H9 (cell line): ENCODE data around the gene POLG2. TPM values are rescaled to one million over a fixed set of nuclear protein-coding genes. Genes with fewer than 3 reads are reported as not detected.
A peak's percentile ranks its signal among the peaks of the same experiment; 100 is the strongest.

ENCODE experiments used
- DNase-seq: peaks from one replicate; pipeline ENCODE4 v3.0.0-alpha.2; 2017
- H2AFZ ChIP-seq: one replicate; pipeline ENCODE4 v1.6.1; 2013; ENCODE audit warnings: mild to moderate bottlenecking, low read length, control low read depth, moderate library complexity
- H2AK5ac ChIP-seq: 2 replicates; pipeline ENCODE4 v1.6.1; 2013; ENCODE audit warnings: low read length, control low read depth, mixed read lengths; ENCODE audit not compliant: insufficient read length
- H2BK120ac ChIP-seq: one replicate; pipeline ENCODE4 v1.6.1; 2013; ENCODE audit warnings: low read depth, mild to moderate bottlenecking, low read length, control low read depth, inconsistent platforms; ENCODE audit not compliant: poor library complexity, severe bottlenecking
- H2BK12ac ChIP-seq: 2 replicates; pipeline ENCODE4 v1.6.1; 2013; ENCODE audit warnings: low read length, control low read depth, mixed read lengths, low read depth; ENCODE audit not compliant: insufficient read length
- H2BK15ac ChIP-seq: 2 replicates; pipeline ENCODE4 v1.6.1; 2013; ENCODE audit warnings: low read depth, low read length, control low read depth
- H2BK20ac ChIP-seq: one replicate; pipeline ENCODE4 v1.6.1; 2013; ENCODE audit warnings: low read depth, mild to moderate bottlenecking, low read length, control low read depth, inconsistent platforms; ENCODE audit not compliant: poor library complexity, severe bottlenecking
- H2BK5ac ChIP-seq: 2 replicates; pipeline ENCODE4 v1.6.1; 2013; ENCODE audit warnings: low read length, control low read depth, mixed read lengths; ENCODE audit not compliant: insufficient read length
- H3K14ac ChIP-seq: 2 replicates; pipeline ENCODE4 v1.6.1; 2013; ENCODE audit warnings: low read length, control low read depth; ENCODE audit not compliant: insufficient read depth
- H3K18ac ChIP-seq: 2 replicates; pipeline ENCODE4 v1.6.1; 2013; ENCODE audit warnings: low read depth, mild to moderate bottlenecking, mixed read lengths, low read length, control low read depth; ENCODE audit not compliant: insufficient read length
- H3K23ac ChIP-seq: 2 replicates; pipeline ENCODE4 v1.6.1; 2013; ENCODE audit warnings: low read length, control low read depth, mixed read lengths, low read depth; ENCODE audit not compliant: insufficient read length
- H3K23me2 ChIP-seq: 2 replicates; pipeline ENCODE4 v1.6.1; 2013; ENCODE audit warnings: low read depth, mild to moderate bottlenecking, mixed read lengths, low read length, control low read depth; ENCODE audit not compliant: insufficient read length, poor library complexity, severe bottlenecking
- H3K27ac ChIP-seq: 2 replicates; pipeline ENCODE4 v1.5.1; 2013; ENCODE audit warnings: low read length, control low read depth, mixed read lengths, low read depth; ENCODE audit not compliant: insufficient read length
- H3K27me3 ChIP-seq: 2 replicates; pipeline ENCODE4 v1.6.1; 2013; ENCODE audit warnings: low read length, control low read depth, inconsistent platforms; ENCODE audit not compliant: insufficient read depth
- H3K4ac ChIP-seq: 2 replicates; pipeline ENCODE4 v1.6.1; 2013; ENCODE audit warnings: low read depth, mild to moderate bottlenecking, control low read depth, inconsistent platforms, low read length, moderate library complexity
- H3K4me1 ChIP-seq: 2 replicates; pipeline ENCODE4 v1.6.1; 2013; ENCODE audit warnings: low read length, control low read depth, inconsistent platforms; ENCODE audit not compliant: insufficient read depth
- H3K4me2 ChIP-seq: 2 replicates; pipeline ENCODE4 v1.6.1; 2013; ENCODE audit warnings: low read length, control low read depth, mixed read lengths; ENCODE audit not compliant: insufficient read length, insufficient read depth
- H3K56ac ChIP-seq: 2 replicates; pipeline ENCODE4 v1.6.1; 2013; ENCODE audit warnings: low read depth, mild to moderate bottlenecking, mixed read lengths, low read length, control low read depth; ENCODE audit not compliant: insufficient read length
- H3K79me1 ChIP-seq: 2 replicates; pipeline ENCODE4 v1.6.1; 2013; ENCODE audit warnings: low read depth, mild to moderate bottlenecking, moderate library complexity, low read length, control low read depth, inconsistent platforms; ENCODE audit not compliant: insufficient read depth, poor library complexity, severe bottlenecking
- H3K79me2 ChIP-seq: 2 replicates; pipeline ENCODE4 v1.6.1; 2013; ENCODE audit warnings: low read length, control low read depth, inconsistent platforms; ENCODE audit not compliant: insufficient read depth
- H3K9ac ChIP-seq: 2 replicates; pipeline ENCODE4 v1.6.1; 2013; ENCODE audit warnings: low read length, control low read depth, mixed read lengths; ENCODE audit not compliant: insufficient read length; ENCODE audit errors: extremely low read depth
- H3K9me3 ChIP-seq: one replicate; pipeline ENCODE4 v1.6.1; 2013; ENCODE audit warnings: low read depth, low read length, inconsistent platforms; ENCODE audit not compliant: control insufficient read depth
- H3T11ph ChIP-seq: one replicate; pipeline ENCODE4 v1.6.1; 2013; ENCODE audit warnings: mild to moderate bottlenecking, low read length, control low read depth, inconsistent platforms
- H4K20me1 ChIP-seq: one replicate; pipeline ENCODE4 v1.6.1; 2013; ENCODE audit not compliant: control insufficient read depth, insufficient read length, insufficient read depth
- H4K5ac ChIP-seq: 2 replicates; pipeline ENCODE4 v1.6.1; 2013; ENCODE audit warnings: low read depth, mild to moderate bottlenecking, mixed read lengths, low read length, control low read depth; ENCODE audit not compliant: insufficient read length
- H4K8ac ChIP-seq: replicated peaks from 2 replicates; pipeline ENCODE4 v1.6.1; 2013; ENCODE audit warnings: low read length, control low read depth, mixed read lengths, low read depth; ENCODE audit not compliant: insufficient read length
- H4K91ac ChIP-seq: 2 replicates; pipeline ENCODE4 v1.6.1; 2013; ENCODE audit warnings: low read depth, mild to moderate bottlenecking, moderate library complexity, mixed read lengths, low read length, control low read depth; ENCODE audit not compliant: insufficient read length
- H3K27ac Mint-ChIP-seq, 3 experiments: 2 replicates in 2 of 3; 3 replicates in 1 of 3; pipeline ENCODE4 v1.8.0; 2020 to 2021; ENCODE audit warnings: mixed read lengths in 3 of 3, mild to moderate bottlenecking in 1 of 3, moderate library complexity in 1 of 3
- H3K27me3 Mint-ChIP-seq: 2 replicates; pipeline ENCODE4 v1.8.0; 2021; ENCODE audit warnings: low read depth, mild to moderate bottlenecking, moderate library complexity, mixed read lengths
- H3K36me3 Mint-ChIP-seq, 3 experiments: 2 replicates in 2 of 3; 3 replicates in 1 of 3; pipeline ENCODE4 v1.8.0; 2020 to 2021; ENCODE audit warnings: low read depth in 3 of 3, mixed read lengths in 3 of 3; ENCODE audit not compliant: insufficient read depth in 1 of 3
- H3K4me1 Mint-ChIP-seq, 2 experiments: 2 replicates each; pipeline ENCODE4 v1.8.0; 2020; ENCODE audit warnings: mixed read lengths in 2 of 2
- H3K4me3 Mint-ChIP-seq, 2 experiments: 2 replicates in 1 of 2; 3 replicates in 1 of 2; pipeline ENCODE4 v1.8.0; 2020 to 2021; ENCODE audit warnings: mild to moderate bottlenecking in 2 of 2, mixed read lengths in 2 of 2, moderate library complexity in 1 of 2
- H3K9me3 Mint-ChIP-seq, 2 experiments: 2 replicates in 1 of 2; 3 replicates in 1 of 2; pipeline ENCODE4 v1.8.0; 2020; ENCODE audit warnings: mild to moderate bottlenecking in 2 of 2, mixed read lengths in 2 of 2, moderate library complexity in 1 of 2
- CTCF ChIP-seq: fragments of 200-600 bp; sonication (generic); conservative IDR thresholded peaks from 3 replicates; pipeline ENCODE4 v1.8.0; 2021; ENCODE audit warnings: antibody characterized with exemption, mild to moderate bottlenecking
- WGBS: extraction: QIAGEN DNeasy Blood & Tissue Kit; methylation state at CpG from one replicate; pipeline ENCODE4 v1.1.7; 2013; ENCODE audit warnings: missing lambda C conversion rate, low lambda C conversion rate, mixed read lengths; ENCODE audit not compliant: insufficient read length; ENCODE audit errors: extremely low coverage; 5-methylcytosine and 5-hydroxymethylcytosine counted together
- total RNA-seq: library from RNA; stranded (reverse); gene quantifications from 2 replicates; pipeline ENCODE4 v1.2.1, GENCODE V29; 2021

Gene POLG2
- total RNA-seq, 1 experiment from 2014 or later = 35.5 TPM

- DNase-seq = no peak
- Mint-ChIP-seq H3K4me3 (peak overlapping the region; percentile 64 to 99; a peak in 3 of 5 replicates), H3K9me3 (peaks cover 0 to 9% of the 10 kb centered on the region in 2 experiments; a peak in 4 of 5 replicates), H3K36me3 (peaks cover 38 to 67% (median 57%) of the 10 kb centered on the region in 3 experiments), H3K4me1 (peaks cover 28 to 32% of the 10 kb centered on the region in 2 experiments), H3K27ac (no peak overlapping the region; a peak in 1 of 7 replicates), H3K27me3 (peaks cover 3% of the 10 kb centered on the region)
- no peak overlapping the region for H3K9ac ChIP-seq
- no peak overlapping the region for H2BK15ac ChIP-seq
- no peaks in the 10 kb centered on the region for H4K20me1 ChIP-seq
- H3K9me3 ChIP-seq = no peaks in the 10 kb centered on the region
- H2BK12ac ChIP-seq = no peak overlapping the region
- no peak overlapping the region for H2BK5ac ChIP-seq
- no peaks in the 10 kb centered on the region; the same call in 1 of the 2 replicates for H3K4me1 ChIP-seq
- no peak overlapping the region for H2BK20ac ChIP-seq
- no peak overlapping the region for H3K56ac ChIP-seq
- no peak overlapping the region for H3K4me2 ChIP-seq
- no peak overlapping the region for H2AFZ ChIP-seq
- H4K91ac ChIP-seq = no peak overlapping the region
- no peak overlapping the region for H4K8ac ChIP-seq
- H2AK5ac ChIP-seq = no peak overlapping the region
- no peak overlapping the region for H3K18ac ChIP-seq
- no peak overlapping the region for H3K14ac ChIP-seq
- no peak overlapping the region for H4K5ac ChIP-seq
- peaks cover 2% of the 10 kb centered on the region for H3K79me1 ChIP-seq
- no peak for TF ChIP-seq CTCF
- H3K23ac ChIP-seq = no peak overlapping the region
- no CpG with 5 or more reads among the region's 2 CpGs for WGBS
- H3K79me2 ChIP-seq = peaks cover 6% of the 10 kb centered on the region; the same call in 1 of the 2 replicates
- H3K27me3 ChIP-seq = no peaks in the 10 kb centered on the region
- H2BK120ac ChIP-seq = no peak overlapping the region
- H3T11ph ChIP-seq = no peak overlapping the region
- no peak overlapping the region for H3K27ac ChIP-seq
- no peak overlapping the region for H3K4ac ChIP-seq
- peaks cover 15% of the 10 kb centered on the region for H3K23me2 ChIP-seq
Observed at GRCh38 chr17:64494121-64494520, 2.7 kb downstream of the POLG2 start.
